ENCODE data around the gene CRYZL1. TPM values are rescaled to one million over a fixed set of nuclear protein-coding genes. Genes with fewer than 3 reads are reported as not detected.

CRYZL1 gene
- total and polyA plus RNA-seq, 2 of the 8 experiments (the other 6 are each of a cell fraction or from before 2014, with no cell fraction given), result 15.6 to 15.8 TPM

DNA sequence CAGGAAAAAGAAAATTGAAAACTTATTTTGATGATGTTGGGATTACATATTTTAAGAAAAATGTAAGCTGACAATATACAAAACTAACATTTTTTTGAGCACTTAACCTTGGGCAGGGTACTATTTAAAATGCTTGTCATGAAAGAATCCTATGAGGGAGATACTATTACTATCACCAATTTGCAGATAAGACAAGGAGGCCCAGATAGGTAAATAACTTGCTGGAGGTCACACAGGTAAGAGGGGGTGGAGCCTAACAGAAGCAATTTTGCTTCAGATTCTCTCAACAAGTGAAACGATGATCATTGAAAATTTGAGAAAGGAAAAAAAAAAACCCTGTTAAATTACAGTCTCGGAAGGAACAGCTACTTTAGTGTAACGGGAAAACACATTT, 100.8 kb downstream of the CRYZL1 start:
- Histone ChIP-seq H3K9ac (replicated peaks in 1 of 4; ENCODE audit: extremely low read depth in 1 of 4, low read depth in 3 of 4, low read length in 3 of 4) (no peak overlapping the region), H3K18ac (ENCODE audit: extremely low read depth, low read length) (no peak overlapping the region), H4K8ac (ENCODE audit: extremely low read depth, insufficient read depth, low read length) (no peak overlapping the region), H3K27me3 (replicated peaks in 1 of 4; ENCODE audit: control insufficient read depth in 3 of 4, extremely low read depth in 1 of 4, insufficient read depth in 3 of 4, low read length in 3 of 4) (no peaks in the 10 kb centered on the region), H3K79me2 (ENCODE audit: control insufficient read depth in 1 of 2, insufficient read depth in 2 of 2, low read length in 2 of 2) (peaks cover 44 to 86% of the 10 kb centered on the region in 2 experiments), H3K36me3 (ENCODE audit: control insufficient read depth in 2 of 4, insufficient read depth in 4 of 4, low read length in 3 of 4) (peaks cover 16 to 45% (median 29%) of the 10 kb centered on the region in 4 experiments), H4K20me1 (replicated peaks in 1 of 2; ENCODE audit: control insufficient read depth in 1 of 2, insufficient read depth in 2 of 2, low read length in 2 of 2) (peaks cover 9 to 10% of the 10 kb centered on the region in 2 experiments), H3K14ac (ENCODE audit: insufficient read length) (no peak overlapping the region), H3K4ac (replicated peaks; ENCODE audit: insufficient read length, low read depth, low read length) (no peak overlapping the region), H3K56ac (replicated peaks; ENCODE audit: insufficient read length, low read depth, low read length) (no peak overlapping the region), H3K23ac (ENCODE audit: insufficient read length) (no peak overlapping the region), H3K4me1 (replicated peaks in 1 of 4; ENCODE audit: control insufficient read depth in 3 of 4, insufficient read depth in 4 of 4, low read length in 3 of 4) (peaks cover 0 to 2% (median 0%) of the 10 kb centered on the region in 4 experiments; a peak in 3 of 7 replicates), H4K5ac (ENCODE audit: insufficient read length, low read depth, low read length) (no peak overlapping the region), H3K4me3 (ENCODE audit: extremely low read depth in 1 of 4, insufficient read depth in 2 of 4, low read depth in 3 of 4, low read length in 4 of 4) (peak overlapping the region in 3 of 4 experiments; percentile 11 to 95 (median 91); a peak in 5 of 8 replicates), H3K23me2 (ENCODE audit: low read depth, low read length) (peaks cover 10% of the 10 kb centered on the region), H3K27ac (ENCODE audit: low read depth, low read length) (no peak overlapping the region), H2BK5ac (ENCODE audit: low read depth, low read length) (no peak overlapping the region; the same call in 1 of the 2 replicates), H2AFZ (ENCODE audit: low read length) (no peak overlapping the region), H2BK12ac (ENCODE audit: low read depth, low read length) (no peak overlapping the region), H3K4me2 (ENCODE audit: insufficient read depth in 1 of 2, low read depth in 2 of 2, low read length in 2 of 2) (peak overlapping the region; percentile 45 to 76), H4K91ac (replicated peaks; ENCODE audit: insufficient read length, low read length) (no peak overlapping the region), H3K79me1 (ENCODE audit: low read depth, low read length) (no peaks in the 10 kb centered on the region; the same call in 1 of the 2 replicates), H2BK20ac (ENCODE audit: low read length) (no peak overlapping the region), H3K9me3 (ENCODE audit: insufficient read depth in 2 of 2, low read depth in 1 of 2, low read length in 1 of 2) (no peaks in the 10 kb centered on the region), H2AK5ac (ENCODE audit: low read depth, low read length) (no peak overlapping the region), H2BK120ac (replicated peaks; ENCODE audit: low read depth, low read length) (no peak overlapping the region), H2BK15ac (ENCODE audit: low read length) (no peak overlapping the region)
- 85% methylated on average over 3 of the region's 3 CpGs; no CpG with 5 or more reads in 1 of the 2 experiments for WGBS, 2 experiments (ENCODE audit: extremely low coverage in 1 of 2, insufficient coverage in 1 of 2, insufficient read length in 1 of 2, insufficient replicate concordance in 2 of 2, low coverage in 1 of 2, low lambda C conversion rate in 2 of 2, missing lambda C conversion rate in 1 of 2)
- FAIRE-seq, result no peak
- POLR2A ChIA-PET (ENCODE audit: partially characterized antibody), result interaction anchor here (1.0 to 6.3 kb wide), 7 partner anchors 11 to 179 kb away, joined by 3 to 64 read pairs (median 3); no protein-coding TSS in a partner anchor
- CTCF ChIA-PET (ENCODE audit: partially characterized antibody), result interaction anchor here (0.6 kb wide), 1 partner anchor 428 kb away, joined by 3 read pairs; no protein-coding TSS in a partner anchor
- DNase-seq (ENCODE audit: low read depth in 1 of 2, low spot score in 2 of 2), result no peak
- TF ChIP-seq, protein P1, sequence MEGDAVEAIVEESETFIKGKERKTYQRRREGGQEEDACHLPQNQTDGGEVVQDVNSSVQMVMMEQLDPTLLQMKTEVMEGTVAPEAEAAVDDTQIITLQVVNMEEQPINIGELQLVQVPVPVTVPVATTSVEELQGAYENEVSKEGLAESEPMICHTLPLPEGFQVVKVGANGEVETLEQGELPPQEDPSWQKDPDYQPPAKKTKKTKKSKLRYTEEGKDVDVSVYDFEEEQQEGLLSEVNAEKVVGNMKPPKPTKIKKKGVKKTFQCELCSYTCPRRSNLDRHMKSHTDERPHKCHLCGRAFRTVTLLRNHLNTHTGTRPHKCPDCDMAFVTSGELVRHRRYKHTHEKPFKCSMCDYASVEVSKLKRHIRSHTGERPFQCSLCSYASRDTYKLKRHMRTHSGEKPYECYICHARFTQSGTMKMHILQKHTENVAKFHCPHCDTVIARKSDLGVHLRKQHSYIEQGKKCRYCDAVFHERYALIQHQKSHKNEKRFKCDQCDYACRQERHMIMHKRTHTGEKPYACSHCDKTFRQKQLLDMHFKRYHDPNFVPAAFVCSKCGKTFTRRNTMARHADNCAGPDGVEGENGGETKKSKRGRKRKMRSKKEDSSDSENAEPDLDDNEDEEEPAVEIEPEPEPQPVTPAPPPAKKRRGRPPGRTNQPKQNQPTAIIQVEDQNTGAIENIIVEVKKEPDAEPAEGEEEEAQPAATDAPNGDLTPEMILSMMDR (IDR thresholded peaks at IDR 0.05; ENCODE audit: control extremely low read depth in 1 of 3, insufficient read depth in 1 of 3, low read depth in 1 of 3, low read length in 3 of 3), result no peak
- no peak for TF ChIP-seq NRF1 (IDR thresholded peaks at IDR 0.05; ENCODE audit: low read depth, low read length)
- TF ChIP-seq TAF1 (IDR thresholded peaks at IDR 0.05; ENCODE audit: low read depth, low read length), result no peak
- TF ChIP-seq YY1 (IDR thresholded peaks at IDR 0.05; ENCODE audit: low read depth, low read length), result no peak
- TF ChIP-seq RBBP5 (IDR thresholded peaks at IDR 0.05; ENCODE audit: borderline replicate concordance, low read depth, low read length), result no peak
- TF ChIP-seq POU5F1 (IDR thresholded peaks at IDR 0.05; ENCODE audit: low read depth, low read length), result no peak
- no peak for TF ChIP-seq SRF (IDR thresholded peaks at IDR 0.05; ENCODE audit: low read depth, low read length)
- no peak for TF ChIP-seq CBX5 (IDR thresholded peaks at IDR 0.05; ENCODE audit: low read depth, low read length)
- TF ChIP-seq, protein P2, sequence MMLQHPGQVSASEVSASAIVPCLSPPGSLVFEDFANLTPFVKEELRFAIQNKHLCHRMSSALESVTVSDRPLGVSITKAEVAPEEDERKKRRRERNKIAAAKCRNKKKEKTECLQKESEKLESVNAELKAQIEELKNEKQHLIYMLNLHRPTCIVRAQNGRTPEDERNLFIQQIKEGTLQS (IDR thresholded peaks at IDR 0.05; ENCODE audit: insufficient read depth, low read depth, low read length), result no peak
- TF ChIP-seq GABPA (IDR thresholded peaks at IDR 0.05; ENCODE audit: borderline replicate concordance, insufficient read depth, low read length), result no peak
- TF ChIP-seq SP4 (IDR thresholded peaks at IDR 0.05; ENCODE audit: low read length), result no peak

Data from H1 (cell line).